HG03108 (cell line): ENCODE results near the gene TMEM87A.
"Not testable (repeated sequence)": the region's sequence is repeated elsewhere in the genome, so short reads cannot be mapped to it uniquely, and the experiment has no call there.

ENCODE experiments used
- ATAC-seq: cut with Tn5 transposase; IDR thresholded peaks from one replicate; pipeline ENCODE4 v1.9.1; 2021; ENCODE audit warnings: moderate library complexity; ENCODE audit not compliant: unreplicated experiment

TMEM87A gene

DNA sequence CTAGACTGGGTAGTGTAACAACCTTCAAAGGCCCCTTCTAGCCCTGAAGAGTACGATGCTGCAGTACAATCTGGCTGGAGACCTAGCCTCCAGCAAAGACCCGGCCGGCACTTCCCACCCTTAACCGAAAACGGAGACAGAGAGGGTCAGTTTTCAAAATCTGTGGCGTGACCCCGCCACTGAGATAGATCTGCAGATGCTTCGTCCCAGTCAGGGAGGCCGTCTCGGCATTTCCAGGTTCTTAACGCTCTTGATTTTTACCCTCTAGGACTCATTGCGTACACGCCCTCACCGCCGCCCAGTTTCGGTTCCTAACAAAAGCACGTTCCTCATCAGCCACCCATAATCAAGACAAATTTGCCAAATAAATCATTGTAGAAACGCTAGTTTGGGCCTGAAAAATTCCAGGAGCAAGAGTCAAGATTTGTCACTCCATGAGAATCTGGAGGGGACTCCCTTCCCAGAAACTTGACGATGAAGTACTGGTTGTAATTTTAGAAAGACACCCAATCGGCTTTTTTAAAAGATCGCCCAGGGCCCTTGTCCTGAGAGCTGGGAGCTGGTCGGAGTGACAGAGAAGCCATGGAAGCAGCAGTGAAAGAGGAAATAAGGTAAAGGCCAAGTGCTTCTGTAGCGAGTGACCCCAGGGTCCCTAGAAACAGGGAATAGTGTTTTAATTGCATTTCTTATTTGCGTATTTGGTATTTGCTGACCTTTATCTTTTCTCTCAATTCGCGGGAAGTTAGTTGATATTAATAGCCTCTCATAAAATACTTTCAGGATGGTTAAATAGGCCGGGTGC lies 868 bp upstream of the TMEM87A start:
- no peak for ATAC-seq

DNA sequence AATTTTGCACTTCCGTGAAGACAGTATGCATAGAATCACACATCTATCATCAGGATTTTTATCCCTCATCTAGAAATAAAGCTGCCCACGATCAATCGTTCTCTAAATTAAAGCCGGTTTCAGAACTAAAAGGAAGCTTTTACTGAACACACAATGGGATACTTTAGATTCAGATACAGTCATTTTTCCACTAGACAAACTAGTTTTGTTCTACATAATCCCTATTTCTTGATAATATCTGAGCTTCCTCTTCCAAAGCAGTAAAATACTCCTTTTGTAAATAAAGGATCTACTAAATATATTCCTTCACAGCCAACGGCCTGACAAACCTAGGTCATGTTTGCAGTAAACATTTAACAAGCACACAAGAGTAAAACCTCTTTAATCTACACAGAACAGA lies 2.2 kb downstream of the TMEM87A start:
- no peak for ATAC-seq

DNA sequence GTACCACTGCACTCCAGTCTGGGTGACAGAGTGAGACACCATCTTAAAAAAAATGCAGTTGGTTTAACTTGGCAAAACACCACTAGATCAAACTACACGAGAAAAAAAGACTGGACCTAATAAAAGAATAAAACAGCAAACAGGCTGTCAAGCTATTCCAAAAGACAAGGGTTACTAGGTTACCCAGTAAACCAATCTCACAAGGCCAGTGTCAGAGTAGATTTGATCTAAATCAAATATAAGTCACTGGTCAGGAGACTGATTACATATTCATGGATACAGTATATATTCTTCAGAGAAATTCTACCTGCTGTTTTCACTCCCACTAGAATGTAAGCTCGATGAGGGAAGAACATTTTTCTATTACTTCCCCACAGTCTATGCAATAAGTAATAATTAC lies 2.7 kb downstream of the TMEM87A start:
- ATAC-seq: no peak

DNA sequence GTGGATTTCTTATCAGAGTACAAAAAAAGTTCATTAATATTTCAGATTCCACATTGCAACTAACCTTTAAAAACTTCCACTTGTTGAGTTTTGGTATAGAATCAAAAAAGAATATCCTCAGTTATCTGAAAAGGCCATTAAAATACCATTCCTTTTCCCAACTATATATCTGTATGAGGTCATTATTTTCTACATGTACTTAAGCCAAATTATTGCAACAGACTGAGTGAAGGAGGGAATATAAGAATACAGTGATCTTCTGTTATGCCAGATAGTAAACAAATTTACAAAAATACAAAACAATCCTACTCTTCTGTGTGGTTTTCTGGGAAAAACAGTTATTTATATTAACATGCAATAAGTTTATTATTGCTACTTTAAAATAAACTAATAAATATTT lies 5.9 kb downstream of the TMEM87A start:
- ATAC-seq: no peak

DNA sequence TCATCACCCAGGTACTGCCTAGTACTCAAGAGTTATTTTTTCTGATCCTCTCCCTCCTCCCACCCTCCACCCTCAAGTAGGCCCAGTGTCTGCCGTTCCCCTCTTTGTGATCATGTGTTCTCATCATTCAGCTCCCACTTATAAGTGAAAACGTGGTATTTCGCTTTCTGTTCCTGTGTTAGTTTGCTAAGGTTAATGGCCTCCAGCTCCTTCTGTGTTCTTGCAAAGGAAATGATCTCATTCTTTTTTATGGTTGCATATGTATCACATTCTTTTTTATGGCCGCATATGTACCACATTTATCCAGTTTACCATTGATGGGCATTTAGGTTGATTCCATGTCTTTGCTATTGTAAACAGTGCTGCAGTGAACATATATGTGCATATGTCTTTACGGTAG lies 8.4 kb downstream of the TMEM87A start:
- ATAC-seq: no peak

DNA sequence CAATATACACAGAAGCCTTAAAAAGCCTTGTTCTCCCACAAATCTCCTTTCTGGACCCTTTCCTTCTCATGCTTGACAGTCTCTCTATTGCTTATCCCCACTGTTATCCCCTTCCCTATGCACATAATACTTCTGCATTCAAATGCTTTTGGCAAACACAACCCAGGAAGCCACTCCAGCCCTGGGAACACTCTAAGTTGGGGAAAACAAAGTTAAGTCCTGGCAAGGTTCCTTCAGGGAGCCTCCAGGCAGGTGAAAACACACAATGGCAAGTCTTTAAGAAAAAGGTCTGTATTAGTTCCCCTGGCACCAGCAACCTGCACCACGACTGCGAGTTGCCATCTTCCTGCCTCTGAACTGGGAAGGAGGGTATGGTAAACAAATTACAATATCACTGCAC lies 19.9 kb downstream of the TMEM87A start:
- ATAC-seq: no peak

DNA sequence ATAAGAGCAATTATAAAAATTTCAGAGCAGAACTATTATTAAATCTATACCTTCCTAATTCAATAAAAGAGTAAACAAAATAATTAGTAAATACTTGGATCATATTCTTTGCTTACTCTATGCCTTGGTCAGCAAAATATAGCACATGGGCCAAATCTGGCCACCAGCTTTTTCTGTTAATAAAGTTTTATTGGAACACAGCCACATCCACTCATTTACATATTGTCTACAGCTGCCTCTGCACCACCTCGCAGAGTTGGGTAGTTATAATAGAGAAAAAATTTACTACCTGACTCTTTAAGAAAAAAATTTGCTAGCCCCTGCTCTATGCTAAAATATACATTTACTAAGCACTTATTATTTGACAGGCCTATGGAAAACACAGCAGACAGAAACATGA lies 32.4 kb downstream of the TMEM87A start:
- no peak for ATAC-seq

DNA sequence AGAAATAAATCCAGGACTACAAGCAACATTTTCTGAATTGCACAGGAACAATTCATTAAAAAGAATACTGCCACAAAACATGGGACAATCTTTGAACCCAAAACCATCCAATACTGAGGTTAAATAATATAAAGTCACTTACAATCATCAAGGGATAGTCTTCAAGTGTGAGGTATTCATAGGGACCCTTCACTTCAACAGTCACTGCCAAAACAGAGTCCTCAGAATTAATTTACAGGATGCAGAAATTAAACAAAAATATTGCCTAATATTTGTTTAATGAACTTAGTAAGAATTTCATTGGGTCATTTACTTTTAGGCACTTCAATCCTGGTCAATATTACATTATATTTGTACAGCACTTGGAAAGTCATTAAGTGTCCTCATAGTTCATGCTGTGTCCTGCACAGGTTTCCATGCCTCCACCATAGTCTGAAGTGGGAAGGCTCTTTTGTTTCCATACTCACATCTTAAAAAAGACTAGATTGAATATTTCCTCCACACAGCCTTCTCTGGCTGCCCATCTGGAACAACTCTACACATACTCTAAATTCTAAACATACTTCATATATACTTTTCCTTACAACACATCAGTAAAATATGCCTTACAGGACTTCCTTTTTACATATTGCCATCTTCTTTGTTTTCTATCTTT lies 33.6 kb downstream of the TMEM87A start:
- ATAC-seq: no peak

DNA sequence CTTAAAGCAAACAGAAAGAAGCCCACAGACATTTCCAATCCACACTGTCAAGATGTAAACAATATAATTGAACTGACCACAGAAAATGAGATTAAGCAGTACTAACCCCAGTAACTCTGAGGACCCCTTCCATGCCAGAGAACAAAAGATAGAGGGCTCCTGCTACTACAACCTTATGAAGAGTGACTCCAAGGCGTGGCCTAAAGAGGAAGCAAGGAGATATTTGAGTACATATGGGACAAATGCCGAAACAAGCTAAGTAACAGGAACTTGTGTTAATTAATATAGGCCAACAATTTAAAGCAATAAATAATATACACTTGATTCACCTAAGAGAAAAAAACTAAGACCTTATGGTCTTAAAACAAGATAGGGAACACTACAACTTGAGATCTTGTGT lies 40.1 kb downstream of the TMEM87A start:
- ATAC-seq: no peak

DNA sequence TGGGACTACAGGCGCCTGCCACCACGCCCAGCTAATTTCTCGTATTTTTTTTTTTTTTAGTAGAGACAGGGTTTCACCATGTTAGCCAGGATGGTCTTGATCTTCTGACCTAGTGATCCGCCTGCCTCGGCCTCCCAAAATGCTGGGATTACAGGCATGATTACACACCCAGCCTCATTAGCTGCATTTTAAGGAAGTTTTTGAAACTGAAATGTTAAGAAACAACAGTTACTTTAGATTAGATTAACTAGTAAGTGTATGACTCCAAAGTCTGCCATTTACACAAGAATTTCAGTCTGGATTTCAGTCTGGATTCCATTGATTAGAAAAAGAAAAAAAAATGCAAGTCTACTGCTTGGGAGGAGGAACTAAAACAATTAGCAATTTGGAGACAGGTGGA lies 40.6 kb downstream of the TMEM87A start:
- no peak for ATAC-seq

DNA sequence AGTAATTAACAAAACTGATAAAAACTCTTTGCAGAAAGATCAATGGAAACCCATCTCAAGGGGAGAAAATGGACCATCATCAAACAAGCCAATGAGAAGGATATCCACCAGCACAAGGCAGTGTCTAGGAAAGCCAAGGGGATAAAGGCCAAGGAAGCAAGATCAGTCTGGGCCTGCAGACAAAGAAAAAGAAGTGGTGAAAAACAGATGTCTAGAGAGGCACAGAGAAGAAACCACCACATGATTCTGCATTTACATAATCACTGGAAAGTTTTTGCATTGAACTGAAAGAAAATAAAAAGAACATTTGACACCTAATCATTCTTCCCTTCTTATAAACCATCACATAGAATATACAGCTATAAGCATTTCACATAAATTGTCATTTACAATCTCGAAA lies 42.1 kb downstream of the TMEM87A start:
- no peak for ATAC-seq

DNA sequence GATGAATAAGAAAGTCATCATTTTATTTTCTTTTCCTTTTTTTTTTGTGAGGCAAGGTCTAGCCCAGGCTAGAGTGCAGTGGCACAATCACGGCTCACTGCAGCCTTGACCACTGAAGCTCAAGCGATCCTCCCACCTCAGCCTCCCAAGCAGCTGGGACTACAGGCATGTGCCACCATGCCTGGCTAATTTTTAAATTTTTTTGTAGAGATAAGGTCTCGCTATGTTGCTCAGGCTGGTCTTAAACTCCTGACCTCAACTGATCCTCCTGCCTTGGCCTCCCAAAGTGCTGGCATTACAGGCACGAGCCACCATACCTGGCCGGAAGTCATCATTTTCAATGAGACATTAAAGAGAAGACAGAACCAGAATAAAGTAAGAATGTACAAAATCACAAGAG lies 44.3 kb downstream of the TMEM87A start:
- not testable (repeated sequence) for ATAC-seq

DNA sequence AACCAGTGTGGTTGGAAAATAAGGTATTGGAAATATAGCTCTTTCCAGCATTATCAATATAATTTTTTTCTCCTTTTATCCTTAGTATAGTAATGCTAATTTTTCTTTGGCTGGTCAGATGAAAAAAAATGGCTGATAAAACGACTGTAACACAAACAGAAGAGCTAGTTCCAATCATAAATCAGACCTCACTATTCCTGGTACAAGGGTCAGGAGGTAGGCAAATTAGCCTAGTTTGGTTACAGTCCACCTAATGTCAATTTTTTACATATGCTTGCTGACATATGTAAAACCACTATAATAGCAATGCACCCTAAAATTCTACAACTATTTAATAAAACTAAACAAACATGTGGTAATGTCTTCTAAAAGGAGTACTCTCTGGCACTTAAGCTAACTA lies 45.2 kb downstream of the TMEM87A start:
- ATAC-seq: no peak

DNA sequence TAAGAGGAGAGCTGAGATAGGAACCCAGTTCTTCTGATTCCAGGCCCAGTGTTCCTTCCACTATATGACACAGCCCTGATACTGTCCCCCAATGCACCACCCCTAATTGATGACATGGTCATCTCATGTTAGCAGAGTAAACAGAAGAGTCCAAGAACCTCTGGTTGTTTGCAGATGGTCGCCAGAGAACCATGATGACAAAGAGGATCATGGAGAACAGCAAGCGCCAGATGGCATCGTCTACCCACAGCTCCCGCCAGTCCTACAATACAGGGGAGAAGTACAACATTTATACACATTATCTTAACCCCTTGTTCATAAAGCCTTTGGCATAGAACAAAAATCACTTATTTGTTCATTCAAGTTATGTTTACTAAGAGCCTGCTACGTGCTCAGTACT lies 46.6 kb downstream of the TMEM87A start:
- no peak for ATAC-seq

DNA sequence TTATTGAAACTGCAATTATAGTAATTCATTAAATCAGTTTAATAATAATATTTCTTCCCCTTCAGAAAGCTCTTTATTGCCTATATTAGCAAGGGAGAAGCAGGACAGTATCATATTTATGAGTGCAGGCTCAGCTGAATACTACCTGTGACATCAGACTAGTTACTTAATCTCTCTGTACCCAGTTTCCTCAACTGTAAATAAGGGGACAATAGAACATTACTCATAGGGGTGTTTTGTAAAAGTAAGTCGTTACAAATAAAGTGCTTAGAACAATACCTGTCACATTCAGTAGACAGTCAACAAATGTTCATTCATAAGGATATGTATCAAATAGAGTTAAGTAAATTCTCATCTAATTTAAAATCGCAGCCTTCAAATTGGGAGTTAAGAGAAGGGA lies 53.0 kb downstream of the TMEM87A start:
- no peak for ATAC-seq

DNA sequence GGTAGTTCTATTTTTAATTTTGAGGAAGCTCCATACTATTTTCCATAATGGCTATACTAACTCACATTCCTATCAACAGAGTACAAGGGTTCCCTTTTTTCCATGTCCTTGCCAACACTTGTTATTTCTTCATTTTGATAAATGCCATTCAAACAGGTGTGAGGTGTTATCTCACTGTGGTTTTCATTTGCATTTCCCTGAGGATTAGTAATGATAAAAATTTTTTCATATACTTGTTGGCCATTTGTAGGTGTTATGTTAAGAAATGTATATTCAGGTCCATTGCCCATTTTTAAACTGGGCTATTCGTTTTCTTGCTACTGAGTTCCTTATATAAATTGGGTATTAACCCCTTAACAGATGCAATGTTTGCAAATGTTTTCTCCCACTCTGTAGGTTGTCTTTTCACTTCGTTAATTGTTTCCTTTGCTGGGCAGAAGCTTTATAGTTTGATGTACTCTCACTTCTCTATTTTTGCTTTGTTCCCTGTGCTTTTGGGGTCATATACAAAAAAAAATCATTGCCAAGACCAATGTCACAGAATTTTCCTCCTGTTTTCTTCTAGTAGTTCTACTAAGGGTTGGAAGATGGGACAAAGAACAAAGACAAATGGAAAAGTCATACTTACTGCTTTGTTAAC lies 54.2 kb downstream of the TMEM87A start:
- no peak for ATAC-seq

DNA sequence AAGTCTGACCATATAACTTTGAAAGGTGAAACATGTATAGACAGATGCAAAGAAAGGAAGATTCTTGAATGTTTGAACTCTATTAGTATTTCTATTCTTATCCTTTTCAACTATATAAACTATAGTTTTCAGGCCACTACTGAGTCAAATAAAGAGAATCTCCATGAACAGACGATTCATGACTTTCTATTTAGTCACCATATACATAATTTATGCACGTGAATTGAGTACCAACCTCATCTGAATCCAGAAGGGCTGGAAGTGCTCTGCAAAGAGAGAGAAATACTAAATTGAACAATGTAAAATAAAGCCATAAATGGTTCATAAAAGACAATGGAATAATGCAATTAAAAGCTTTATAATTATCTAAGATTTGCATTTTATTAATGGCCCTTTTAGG lies 55.7 kb downstream of the TMEM87A start:
- ATAC-seq: no peak

DNA sequence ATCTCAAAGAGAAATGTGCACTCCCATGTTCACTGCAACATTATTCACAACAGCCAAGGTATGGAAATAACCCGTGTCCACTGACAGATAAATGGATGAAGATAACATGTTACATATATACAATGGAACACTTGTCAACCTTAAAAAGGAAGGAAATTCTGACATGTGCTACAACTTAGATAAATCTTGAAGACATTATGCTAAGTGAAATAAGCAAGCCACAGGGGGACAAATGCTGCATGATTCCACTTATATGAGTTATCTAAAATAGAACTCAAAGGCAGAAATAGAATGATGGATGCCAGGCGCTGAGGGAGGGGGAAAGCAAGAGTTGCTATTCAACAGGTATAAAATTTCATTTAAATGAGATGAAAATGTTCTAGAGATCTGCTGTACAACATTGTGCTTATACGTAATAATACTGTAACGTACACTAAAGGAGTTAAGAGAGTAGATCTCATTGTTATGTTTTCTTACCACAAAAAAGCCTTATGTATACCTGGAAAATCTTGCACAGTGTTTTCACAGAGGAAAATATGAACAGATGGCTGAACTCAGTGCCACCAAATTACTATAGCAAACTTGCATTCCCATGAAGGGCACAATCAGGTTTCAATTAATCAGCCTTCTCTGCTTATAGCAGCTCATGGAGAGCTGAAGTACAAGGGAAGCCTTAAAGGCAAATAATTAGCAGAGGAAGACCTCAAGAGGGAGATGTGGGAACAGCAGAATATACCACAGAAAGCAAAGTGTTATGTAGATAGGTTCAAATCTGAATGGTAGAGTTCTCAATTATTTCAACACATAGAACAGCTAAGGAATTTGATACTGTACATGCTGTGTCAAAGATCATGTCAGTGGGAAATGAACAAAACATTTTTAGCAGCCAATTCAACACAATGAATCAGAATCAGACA lies 57.1 kb downstream of the TMEM87A start:
- ATAC-seq: no peak

DNA sequence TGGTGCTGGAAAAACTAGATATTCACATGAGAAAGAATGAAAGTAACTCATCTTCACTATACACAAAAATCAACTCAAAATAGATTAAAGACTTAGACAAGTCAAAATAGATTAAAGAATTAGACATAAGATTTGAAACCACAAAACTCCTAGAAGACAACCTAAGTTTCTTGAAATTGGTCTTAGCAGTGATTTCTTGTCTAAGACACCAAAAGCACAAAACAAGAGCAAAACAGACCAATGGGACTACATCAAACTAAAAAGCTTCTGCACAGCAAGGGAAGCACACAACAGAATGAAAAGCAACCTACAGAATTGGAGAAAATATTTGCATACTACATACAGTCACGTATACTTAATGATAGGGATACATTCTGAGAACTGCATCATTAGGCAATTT lies 58.6 kb downstream of the TMEM87A start:
- ATAC-seq: no peak

DNA sequence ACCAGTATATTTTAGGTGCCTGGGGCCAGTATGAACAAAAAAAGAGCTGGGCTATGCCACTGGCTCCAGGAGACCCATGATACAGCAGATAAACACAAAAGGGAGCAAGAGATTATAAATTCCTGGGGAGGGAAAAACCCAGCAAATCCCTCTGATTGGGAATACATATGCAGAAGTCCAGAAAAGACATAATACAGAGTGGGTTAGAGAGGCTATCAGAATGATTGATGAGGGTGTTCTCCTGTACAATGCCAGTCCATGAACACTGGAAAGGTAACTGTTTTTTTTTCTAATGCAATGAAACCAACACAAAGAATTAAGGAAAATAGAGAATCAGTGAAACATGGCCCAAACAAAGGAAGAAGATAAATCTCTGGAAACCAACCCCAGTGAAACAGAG lies 59.7 kb downstream of the TMEM87A start:
- ATAC-seq: no peak

DNA sequence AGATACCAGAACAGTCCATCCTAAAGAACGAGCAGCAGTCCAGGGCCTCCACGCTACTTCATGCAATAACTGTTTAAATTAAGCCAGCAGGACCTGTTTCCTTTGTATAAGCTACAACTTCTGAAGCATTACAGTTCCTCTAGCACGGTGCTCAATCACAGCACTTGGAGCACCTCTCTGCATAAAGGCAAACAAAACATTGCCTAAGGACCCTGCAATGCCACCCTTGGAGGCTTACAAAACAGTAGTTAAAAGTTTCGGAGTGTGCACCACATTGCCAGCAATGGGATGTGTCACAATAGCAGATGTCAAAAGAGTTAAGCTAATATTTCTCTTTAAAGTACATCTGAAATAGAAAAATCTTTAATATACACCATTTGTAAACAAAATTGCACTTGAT lies 62.5 kb downstream of the TMEM87A start:
- no peak for ATAC-seq
